K562 (cell line): Measurements from ENCODE around the gene SMG9. TPM values are rescaled to one million over a fixed set of nuclear protein-coding genes. Genes with fewer than 3 reads are reported as not detected.

Experiments
- CXXC5 ChIP-seq: fragments of 250-450 bp; sonication (Bioruptor Pico); IDR thresholded peaks from 2 replicates; pipeline ENCODE4 v1.8.0; 2022; ENCODE audit warnings: inconsistent platforms, mild to moderate bottlenecking, moderate library complexity
- FOXP1 ChIP-seq: sonication (generic); formaldehyde crosslinking; IDR thresholded peaks from 2 replicates; pipeline ENCODE4 v1.8.0; 2022; ENCODE audit warnings: mild to moderate bottlenecking, missing genetic modification reagents
- JUND ChIP-seq, 2 experiments: IDR thresholded peaks; 2 replicates in 1 of 2; 3 replicates in 1 of 2; pipeline ENCODE4 v1.6.1; 2011; ENCODE audit warnings: borderline replicate concordance in 2 of 2, low read depth in 2 of 2, low read length in 2 of 2, improper control_type of control experiment in 1 of 2, missing biosample characterization in 1 of 2, missing genetic modification characterization in 1 of 2, missing genetic modification reagents in 1 of 2
- KLF13 ChIP-seq: fragments of 450-650 bp; IDR thresholded peaks from 2 replicates; pipeline ENCODE4 v1.6.1; 2016; ENCODE audit warnings: missing genetic modification characterization, low read depth, mild to moderate bottlenecking, missing compliant biosample characterization, moderate library complexity, borderline replicate concordance
- MLLT1 ChIP-seq, 2 experiments: fragments of 450-650 bp; IDR thresholded peaks; 2 replicates each; pipeline ENCODE4 v1.6.1; 2016
- PRDM10 ChIP-seq: fragments of 450-650 bp; IDR thresholded peaks from 2 replicates; pipeline ENCODE4 v1.6.1; 2018; ENCODE audit not compliant: partially characterized antibody
- PYGO2 ChIP-seq: fragments of 450-650 bp; IDR thresholded peaks from 2 replicates; pipeline ENCODE4 v1.6.1; 2016; ENCODE audit warnings: mild to moderate bottlenecking, missing genetic modification characterization, moderate library complexity, missing compliant biosample characterization
- RAD51 ChIP-seq: fragments of 450-650 bp; IDR thresholded peaks from 2 replicates; pipeline ENCODE4 v1.7.1; 2016; ENCODE audit warnings: low read depth, mild to moderate bottlenecking, borderline replicate concordance
- RCOR1 ChIP-seq, 2 experiments: IDR thresholded peaks; 2 replicates each; pipeline ENCODE4 v1.6.1; 2012; ENCODE audit warnings: low read depth in 2 of 2, low read length in 2 of 2, borderline replicate concordance in 1 of 2, improper control_type of control experiment in 1 of 2
- SMAD2 ChIP-seq: fragments of 150-350 bp; IDR thresholded peaks from 2 replicates; pipeline ENCODE4 v1.6.1; 2014; ENCODE audit warnings: low read depth, mild to moderate bottlenecking, low read length
- TRIM25 ChIP-seq: fragments of 450-650 bp; IDR thresholded peaks from 2 replicates; pipeline ENCODE4 v1.7.0; 2016; ENCODE audit warnings: borderline replicate concordance
- ZFX ChIP-seq: sonication (generic); formaldehyde crosslinking; IDR thresholded peaks from 2 replicates; pipeline ENCODE4 v1.8.0; 2022; ENCODE audit warnings: mild to moderate bottlenecking, missing genetic modification reagents, moderate library complexity
- ZNF311 ChIP-seq: fragments of 250-450 bp; sonication (Bioruptor Pico); IDR thresholded peaks from 2 replicates; pipeline ENCODE4 v1.4.0; 2020; ENCODE audit warnings: mild to moderate bottlenecking, moderate library complexity
- ZNF551 ChIP-seq: fragments of 250-450 bp; sonication (Bioruptor Pico); IDR thresholded peaks from 2 replicates; pipeline ENCODE4 v1.5.0; 2021; ENCODE audit warnings: mild to moderate bottlenecking, moderate library complexity
- polyA plus RNA-seq, 8 experiments: library from polyadenylated mRNA; depleted of rRNA in 4 of 8; stranded (reverse) in 5 of 8; unstranded in 3 of 8; fragments of >200 nt; fragmentation: Nextera tagmentation in 2 of 8; fragmentation: Illumina TruSeq in 1 of 8; extraction: Ambion mirVana in 2 of 8; extraction: Trizol in 1 of 8; gene quantifications; 2 replicates each; pipeline versions ENCODE4 v1.2.1 to v1.2.3, GENCODE V29; 2011 to 2014; ENCODE audit warnings: inconsistent platforms in 1 of 8, missing spikeins in 1 of 8
- total RNA-seq, 7 experiments: library from RNA; depleted of rRNA in 6 of 7; stranded (reverse); fragments of >200 nt in 6 of 7; fragmentation: Illumina TruSeq in 2 of 7; extraction: Trizol in 2 of 7; gene quantifications; 2 replicates each; pipeline versions ENCODE4 v1.2.1 to v1.2.3, GENCODE V29; 2011 to 2021; ENCODE audit warnings: low replicate concordance in 1 of 7
- TF ChIP-seq, protein P1 (sequence below): IDR thresholded peaks from 2 replicates; pipeline ENCODE4 v1.6.1; 2016; ENCODE audit warnings: missing genetic modification characterization, missing compliant biosample characterization
- TF ChIP-seq, protein P2 (sequence below): IDR thresholded peaks from 2 replicates; pipeline ENCODE4 v1.6.1; 2011; ENCODE audit not compliant: insufficient read length; ENCODE audit errors: extremely low read depth

SMG9 gene
- total and polyA plus RNA-seq, 9 of the 15 experiments (the other 6 are each of a cell fraction or from before 2014, with no cell fraction given): 1.7 to 79.7 (median 40.2) TPM

GRCh38 chr19:43774103-43774939 lies 19.6 kb upstream of the SMG9 start (continued):
- TF ChIP-seq MLLT1 (IDR thresholded peaks at IDR 0.05): peak; percentile 82 to 86; a peak in 2 of 4 replicates
- TF ChIP-seq SMAD2: no peak
- peak; percentile 100 for TF ChIP-seq CXXC5 (CRISPR knock-in tag)
- TF ChIP-seq ZNF311 (CRISPR knock-in tag): no peak
- TF ChIP-seq TRIM25: no peak
- TF ChIP-seq, protein P1, sequence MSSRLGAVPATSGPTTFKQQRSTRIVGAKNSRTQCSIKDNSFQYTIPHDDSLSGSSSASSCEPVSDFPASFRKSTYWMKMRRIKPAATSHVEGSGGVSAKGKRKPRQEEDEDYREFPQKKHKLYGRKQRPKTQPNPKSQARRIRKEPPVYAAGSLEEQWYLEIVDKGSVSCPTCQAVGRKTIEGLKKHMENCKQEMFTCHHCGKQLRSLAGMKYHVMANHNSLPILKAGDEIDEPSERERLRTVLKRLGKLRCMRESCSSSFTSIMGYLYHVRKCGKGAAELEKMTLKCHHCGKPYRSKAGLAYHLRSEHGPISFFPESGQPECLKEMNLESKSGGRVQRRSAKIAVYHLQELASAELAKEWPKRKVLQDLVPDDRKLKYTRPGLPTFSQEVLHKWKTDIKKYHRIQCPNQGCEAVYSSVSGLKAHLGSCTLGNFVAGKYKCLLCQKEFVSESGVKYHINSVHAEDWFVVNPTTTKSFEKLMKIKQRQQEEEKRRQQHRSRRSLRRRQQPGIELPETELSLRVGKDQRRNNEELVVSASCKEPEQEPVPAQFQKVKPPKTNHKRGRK (tag): no peak
- TF ChIP-seq, protein P2, sequence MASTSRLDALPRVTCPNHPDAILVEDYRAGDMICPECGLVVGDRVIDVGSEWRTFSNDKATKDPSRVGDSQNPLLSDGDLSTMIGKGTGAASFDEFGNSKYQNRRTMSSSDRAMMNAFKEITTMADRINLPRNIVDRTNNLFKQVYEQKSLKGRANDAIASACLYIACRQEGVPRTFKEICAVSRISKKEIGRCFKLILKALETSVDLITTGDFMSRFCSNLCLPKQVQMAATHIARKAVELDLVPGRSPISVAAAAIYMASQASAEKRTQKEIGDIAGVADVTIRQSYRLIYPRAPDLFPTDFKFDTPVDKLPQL: no peak
- TF ChIP-seq ZNF551 (CRISPR knock-in tag): no peak
- TF ChIP-seq ZFX (CRISPR knock-in tag): peak; percentile 49
- peak; percentile 98 for TF ChIP-seq FOXP1 (CRISPR knock-in tag)
- no peak for TF ChIP-seq PYGO2 (tag)
- TF ChIP-seq RAD51: peak; percentile 56; the same call in 1 of the 2 replicates
- peak; percentile 82 for TF ChIP-seq JUND (IDR thresholded peaks at IDR 0.05; ENCODE audit: borderline replicate concordance, low read depth, low read length)
- peak; percentile 54; the same call in 1 of the 3 replicates for TF ChIP-seq JUND (tag; IDR thresholded peaks at IDR 0.05; ENCODE audit: borderline replicate concordance, low read depth, low read length)
- peak; percentile 74 to 95 for TF ChIP-seq RCOR1 (IDR thresholded peaks at IDR 0.05; ENCODE audit: borderline replicate concordance in 1 of 2, low read depth in 2 of 2, low read length in 2 of 2)
- TF ChIP-seq PRDM10: peak; percentile 77
- TF ChIP-seq KLF13 (tag): peak; percentile 38; the same call in 1 of the 2 replicates
